Thoracic aorta (tissue), 2 donors: ENCODE measurements around the gene DNAJC5. TPM values are rescaled to one million over a fixed set of nuclear protein-coding genes. Genes with fewer than 3 reads are reported as not detected.

Experiments
- ATAC-seq: fragments of 150-250 bp; one replicate; pipeline ENCODE4 v1.8.0; 2017; ENCODE audit warnings: low read depth; ENCODE audit not compliant: insufficient number of reproducible peaks, low FRiP score
- DNase-seq: peaks from one replicate; pipeline ENCODE4 v3.0.0-alpha.2; 2020; ENCODE audit warnings: low spot score
- H3K27ac ChIP-seq, 2 donors: fragments of 200-600 bp; sonication (generic); 1 replicate in 1 of 2; 2 replicates in 1 of 2; pipeline ENCODE4 v1.5.1; 2016; ENCODE audit warnings: mild to moderate bottlenecking in 2 of 2, moderate library complexity in 2 of 2
- H3K27me3 ChIP-seq: fragments of 200-600 bp; sonication (generic); replicated peaks from 2 replicates; pipeline ENCODE4 v1.6.0; 2016; ENCODE audit warnings: mild to moderate bottlenecking; ENCODE audit not compliant: insufficient read depth
- H3K36me3 ChIP-seq: fragments of 200-600 bp; sonication (generic); one replicate; pipeline ENCODE4 v1.5.1; 2016
- H3K4me1 ChIP-seq, 2 donors: fragments of 200-600 bp; sonication (generic); 1 replicate in 1 of 2; 2 replicates in 1 of 2; pipeline versions ENCODE4 v1.5.1 to v1.6.0; 2016; ENCODE audit warnings: low read depth in 2 of 2, mild to moderate bottlenecking in 1 of 2; ENCODE audit not compliant: control insufficient read depth in 1 of 2
- H3K4me3 ChIP-seq: fragments of 200-600 bp; sonication (generic); 2 replicates; pipeline ENCODE4 v1.5.1; 2016; ENCODE audit warnings: mild to moderate bottlenecking
- H3K9me3 ChIP-seq: fragments of 200-600 bp; sonication (generic); 2 replicates; pipeline ENCODE4 v1.5.1; 2016
- total RNA-seq, 2 donors: library from RNA; depleted of rRNA; stranded (reverse); fragments of >200 nt; gene quantifications; one replicate each; pipeline versions ENCODE4 v1.1.0 to v1.2.3, GENCODE V29; 2016
- TF ChIP-seq, protein P1 (sequence below): fragments of 200-600 bp; sonication (generic); IDR thresholded peaks from one replicate; pipeline ENCODE4 v1.5.1; 2019; ENCODE audit warnings: antibody characterized with exemption

The DNAJC5 gene
- total RNA-seq, 2 donors from 2014 or later: 48.5 to 61.2 TPM

DNA sequence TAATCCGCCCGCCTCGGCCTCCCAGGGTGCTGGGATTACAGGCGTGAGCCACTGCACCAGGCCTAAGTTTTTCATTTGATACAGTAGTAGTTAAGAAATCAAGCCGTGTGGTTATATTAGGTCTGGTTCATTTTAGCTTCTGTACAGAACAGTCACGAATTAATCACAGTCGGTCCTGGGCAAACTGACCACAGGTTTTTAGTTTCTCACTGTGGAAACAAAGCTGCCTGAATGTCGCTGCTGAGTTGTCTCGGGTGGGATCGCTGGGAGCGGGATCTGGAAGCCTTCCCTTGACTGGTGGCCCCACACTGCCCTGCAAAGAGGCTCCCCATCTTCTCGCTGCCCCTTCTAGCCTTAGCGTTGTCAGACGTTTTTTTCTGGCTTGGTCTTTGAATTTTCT is 42.7 kb downstream of the DNAJC5 start:
- Histone ChIP-seq H3K4me3 (no peak overlapping the region), H3K27me3 (no peaks in the 10 kb centered on the region), H3K4me1 (no peaks in the 10 kb centered on the region), H3K27ac (no peak overlapping the region), H3K36me3 (peaks cover 24% of the 10 kb centered on the region), H3K9me3 (no peaks in the 10 kb centered on the region)
- DNase-seq (no peak), ATAC-seq (no peak)
- TF ChIP-seq, protein P1, sequence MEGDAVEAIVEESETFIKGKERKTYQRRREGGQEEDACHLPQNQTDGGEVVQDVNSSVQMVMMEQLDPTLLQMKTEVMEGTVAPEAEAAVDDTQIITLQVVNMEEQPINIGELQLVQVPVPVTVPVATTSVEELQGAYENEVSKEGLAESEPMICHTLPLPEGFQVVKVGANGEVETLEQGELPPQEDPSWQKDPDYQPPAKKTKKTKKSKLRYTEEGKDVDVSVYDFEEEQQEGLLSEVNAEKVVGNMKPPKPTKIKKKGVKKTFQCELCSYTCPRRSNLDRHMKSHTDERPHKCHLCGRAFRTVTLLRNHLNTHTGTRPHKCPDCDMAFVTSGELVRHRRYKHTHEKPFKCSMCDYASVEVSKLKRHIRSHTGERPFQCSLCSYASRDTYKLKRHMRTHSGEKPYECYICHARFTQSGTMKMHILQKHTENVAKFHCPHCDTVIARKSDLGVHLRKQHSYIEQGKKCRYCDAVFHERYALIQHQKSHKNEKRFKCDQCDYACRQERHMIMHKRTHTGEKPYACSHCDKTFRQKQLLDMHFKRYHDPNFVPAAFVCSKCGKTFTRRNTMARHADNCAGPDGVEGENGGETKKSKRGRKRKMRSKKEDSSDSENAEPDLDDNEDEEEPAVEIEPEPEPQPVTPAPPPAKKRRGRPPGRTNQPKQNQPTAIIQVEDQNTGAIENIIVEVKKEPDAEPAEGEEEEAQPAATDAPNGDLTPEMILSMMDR: no peak

DNA sequence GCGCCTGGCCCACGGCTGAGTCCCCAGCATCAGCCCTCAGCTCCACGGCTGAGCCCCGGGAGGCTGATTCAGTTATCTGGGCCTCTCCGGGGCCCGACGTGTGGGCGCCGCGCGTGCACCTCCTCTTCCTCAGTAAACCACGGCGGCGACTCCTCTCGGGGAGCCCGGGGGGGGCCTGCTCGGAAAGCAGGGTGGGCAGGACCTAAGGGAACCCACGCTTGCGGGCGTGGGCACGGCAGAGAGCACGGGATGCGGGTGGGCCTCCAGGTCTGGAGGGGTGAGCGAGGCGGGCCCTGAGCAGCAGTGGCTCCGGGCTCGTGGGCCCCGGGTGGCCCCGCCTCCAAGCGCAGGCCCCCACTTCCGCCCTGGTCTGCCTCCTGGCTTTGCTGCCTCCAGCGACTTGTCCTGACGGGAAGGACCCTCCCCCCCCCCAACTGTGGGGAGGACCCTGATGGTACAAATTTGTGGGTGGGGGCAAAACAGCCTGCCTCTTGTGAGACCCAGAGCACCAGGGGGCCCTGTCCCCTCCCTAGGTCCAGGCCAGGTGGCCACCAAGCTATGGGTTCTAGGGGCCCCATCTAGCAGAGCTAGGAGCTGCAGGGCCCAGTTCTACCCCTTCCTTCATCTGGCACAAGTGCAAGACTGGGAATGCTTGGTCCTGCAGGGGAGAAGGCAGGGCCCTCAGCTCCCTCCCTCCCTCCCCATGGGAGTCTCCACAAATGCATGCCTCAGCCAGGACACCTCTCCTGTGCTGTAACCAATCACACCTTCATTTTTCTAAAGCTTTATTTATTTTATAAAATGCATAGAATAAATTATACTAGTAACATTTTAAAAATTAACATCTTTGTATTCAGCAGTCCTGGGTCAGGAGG is 44.4 kb downstream of the DNAJC5 start:
- ATAC-seq: no peak
- no peaks in the 10 kb centered on the region for H3K27me3 ChIP-seq
- H3K9me3 ChIP-seq: no peaks in the 10 kb centered on the region
- H3K27ac ChIP-seq: no peak overlapping the region
- DNase-seq: no peak
- TF ChIP-seq, protein P1: no peak
- no peak overlapping the region for H3K4me3 ChIP-seq
- no peaks in the 10 kb centered on the region for H3K4me1 ChIP-seq
- peaks cover 38% of the 10 kb centered on the region for H3K36me3 ChIP-seq

DNA sequence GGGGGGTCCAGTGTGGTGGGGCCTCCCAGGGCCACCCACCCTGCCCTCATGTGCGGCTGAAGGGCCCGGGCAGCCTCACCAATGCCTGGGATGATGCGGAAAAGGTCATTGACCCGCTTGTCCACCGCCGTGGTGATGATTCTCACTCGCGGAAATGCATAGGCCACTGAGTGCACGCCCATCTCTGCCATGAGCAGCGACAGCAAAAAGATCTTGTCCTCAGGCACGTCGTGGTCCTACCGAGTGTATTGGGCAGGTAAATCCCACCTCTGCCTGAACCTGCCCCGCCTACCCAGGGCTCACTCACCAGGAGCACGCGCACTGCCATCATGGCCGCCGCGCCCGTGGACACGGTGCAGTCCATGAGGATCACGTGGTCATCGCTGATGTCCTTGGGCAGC is 45.1 kb downstream of the DNAJC5 start:
- H3K9me3 ChIP-seq: no peaks in the 10 kb centered on the region
- TF ChIP-seq, protein P1: no peak
- peaks cover 40% of the 10 kb centered on the region for H3K36me3 ChIP-seq
- ATAC-seq (no peak), DNase-seq (no peak)
- no peak overlapping the region for H3K4me3 ChIP-seq
- no peak overlapping the region for H3K27ac ChIP-seq
- no peaks in the 10 kb centered on the region for H3K27me3 ChIP-seq
- no peaks in the 10 kb centered on the region for H3K4me1 ChIP-seq

DNA sequence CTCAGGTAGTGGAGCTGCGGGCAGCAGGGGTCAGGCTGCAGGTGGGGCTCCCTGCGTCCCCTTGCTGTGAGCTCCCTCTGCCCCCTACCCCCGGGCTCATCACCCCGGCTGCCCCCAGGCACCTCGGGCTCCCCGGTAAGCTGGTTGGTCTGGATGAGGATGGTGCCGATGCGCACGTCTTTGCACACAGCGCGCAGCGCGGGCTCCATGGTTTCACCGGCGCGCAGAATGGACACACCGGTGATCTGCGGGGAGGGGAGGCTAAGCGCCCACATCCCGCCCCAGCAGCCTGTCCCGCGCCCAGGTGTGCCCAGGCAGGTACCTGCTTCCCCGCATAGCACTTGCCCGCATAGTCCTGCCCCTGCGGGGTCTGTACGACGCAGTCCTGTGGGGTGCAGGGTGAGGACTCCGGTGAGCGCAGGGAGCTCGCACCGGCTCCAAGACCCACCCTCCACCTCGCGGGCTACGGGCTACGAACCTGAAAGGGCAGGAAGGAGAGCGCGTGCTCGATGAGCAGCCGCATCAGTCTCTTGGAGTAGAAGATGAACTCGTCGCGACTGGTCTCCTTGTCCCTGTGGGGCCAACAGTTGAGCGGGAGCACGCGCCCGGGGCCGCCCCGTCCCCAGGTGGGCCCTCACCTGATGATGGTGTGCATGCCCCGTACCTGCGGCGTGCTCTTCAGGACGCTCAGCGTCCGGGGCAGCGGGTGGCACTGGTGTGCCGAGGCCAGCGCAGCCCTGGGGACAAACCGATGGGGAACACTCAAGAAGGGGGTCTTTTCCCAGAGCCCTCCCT is 45.7 kb downstream of the DNAJC5 start:
- H3K4me3 ChIP-seq: no peak overlapping the region
- H3K36me3 ChIP-seq: peaks cover 43% of the 10 kb centered on the region
- DNase-seq (no peak), ATAC-seq (no peak)
- no peak overlapping the region for H3K27ac ChIP-seq
- TF ChIP-seq, protein P1: no peak
- H3K9me3 ChIP-seq: no peaks in the 10 kb centered on the region
- H3K4me1 ChIP-seq: no peaks in the 10 kb centered on the region
- H3K27me3 ChIP-seq: no peaks in the 10 kb centered on the region
